HG03342 (cell line): Measurements from ENCODE around the gene ATP8B4.
"Not testable (repeated sequence)": the region's sequence is repeated elsewhere in the genome, so short reads cannot be mapped to it uniquely, and the experiment has no call there.

Experiments used
- ATAC-seq: cut with Tn5 transposase; IDR thresholded peaks from one replicate; pipeline ENCODE4 v1.9.1; 2021; ENCODE audit warnings: mild to moderate bottlenecking, moderate library complexity; ENCODE audit not compliant: unreplicated experiment

The ATP8B4 gene

GRCh38 chr15:50119063-50120040, at the start of gene ATP8B4:
Gene ATP8B4 (minus strand): TSS chr15:50119233. CDS start chr15:50106966, 12,267 bp downstream.
- ATAC-seq, result no peak

- ATAC-seq, result no peak
These were observed 49.3 kb upstream of the ATP8B4 start for GRCh38 chr15:50168379-50168778.

- no peak for ATAC-seq
These were observed 48.1 kb upstream of the ATP8B4 start for GRCh38 chr15:50167110-50167509.

GRCh38 chr15:50166216-50166615, 47.2 kb upstream of the ATP8B4 start:
- no peak for ATAC-seq

- ATAC-seq, result no peak
These were observed 45.4 kb upstream of the ATP8B4 start for GRCh38 chr15:50164458-50164857.

- ATAC-seq, result no peak
These were observed 44.8 kb upstream of the ATP8B4 start for GRCh38 chr15:50163719-50164410.

- no peak for ATAC-seq
These were observed 44.1 kb upstream of the ATP8B4 start for GRCh38 chr15:50162969-50163718.

GRCh38 chr15:50158236-50158635, 39.2 kb upstream of the ATP8B4 start:
- not testable (repeated sequence) for ATAC-seq

GRCh38 chr15:50151476-50151875, 32.4 kb upstream of the ATP8B4 start:
- ATAC-seq, result no peak

- ATAC-seq, result no peak
These were observed 31.8 kb upstream of the ATP8B4 start for GRCh38 chr15:50150851-50151250.

- no peak for ATAC-seq
These were observed 31.3 kb upstream of the ATP8B4 start for GRCh38 chr15:50150349-50150748.

- no peak for ATAC-seq
These were observed 30.1 kb upstream of the ATP8B4 start for GRCh38 chr15:50149090-50149489.

- ATAC-seq, result no peak
These were observed 29.4 kb upstream of the ATP8B4 start for GRCh38 chr15:50148362-50148963.

- ATAC-seq, result no peak
These were observed 27.6 kb upstream of the ATP8B4 start for GRCh38 chr15:50146632-50147031.

- ATAC-seq, result no peak
These were observed 26.4 kb upstream of the ATP8B4 start for GRCh38 chr15:50145451-50145872.

GRCh38 chr15:50144341-50145120, 25.5 kb upstream of the ATP8B4 start:
- no peak for ATAC-seq

GRCh38 chr15:50143255-50143860, 24.3 kb upstream of the ATP8B4 start:
- no peak for ATAC-seq

GRCh38 chr15:50141856-50142255, 22.8 kb upstream of the ATP8B4 start:
- no peak for ATAC-seq

GRCh38 chr15:50140983-50141382, 21.9 kb upstream of the ATP8B4 start:
- ATAC-seq, result no peak

- ATAC-seq, result no peak
These were observed 21.1 kb upstream of the ATP8B4 start for GRCh38 chr15:50140098-50140497.
